ENCODE measurements around the gene TRIM69. TPM values are rescaled to one million over a fixed set of nuclear protein-coding genes. Genes with fewer than 3 reads are reported as not detected.
"Not testable (repeated sequence)": the region's sequence is repeated elsewhere in the genome, so short reads cannot be mapped to it uniquely, and the experiment has no call there.

The TRIM69 gene
- total and polyA plus RNA-seq, 8 donors, result 2.4 to 15.8 (median 4.6) TPM

GRCh38 chr15:44784918-44785274, 48.6 kb downstream of the TRIM69 start:
- DNase-seq, result peak in 1 of 6 donors; percentile 13
- peak in 2 of 4 donors; percentile 0 to 3 for TF ChIP-seq CTCF (IDR thresholded peaks at IDR 0.05)
- peak overlapping the region; percentile 85 to 97 (median 90) for H3K27ac ChIP-seq
- H3K36me3 ChIP-seq; H3K27me3 ChIP-seq; intact Hi-C loops (cut with DNase I); ATAC-seq; H3K4me1 ChIP-seq; FAIRE-seq; H3K9me3 ChIP-seq: not testable (repeated sequence)
- 51 to 58% methylated on average over 5 of the region's 5 CpGs for WGBS, 2 donors
- peak overlapping the region in 2 of 4 donors; percentile 65 to 71 for H3K4me3 ChIP-seq

- WGBS, 2 donors, result 60 to 72% methylated on average over 8 of the region's 8 CpGs
- TF ChIP-seq CTCF (IDR thresholded peaks at IDR 0.05), result no peak
- no peak overlapping the region for H3K27ac ChIP-seq
- DNase-seq (no peak), FAIRE-seq (no peak), ATAC-seq (no peak)
- no peaks in the 10 kb centered on the region for H3K36me3 ChIP-seq
- no peaks in the 10 kb centered on the region for H3K9me3 ChIP-seq
- H3K4me1 ChIP-seq, result peaks cover 0 to 5% (median 0%) of the 10 kb centered on the region in 3 donors
- H3K4me3 ChIP-seq, result no peak overlapping the region
- intact Hi-C loops (cut with DNase I), result no loop called here
- H3K27me3 ChIP-seq, result no peaks in the 10 kb centered on the region
These were observed 52.4 kb downstream of the TRIM69 start for GRCh38 chr15:44788748-44789147.

GRCh38 chr15:44790215-44790614, 53.9 kb downstream of the TRIM69 start:
- Histone ChIP-seq H3K9me3 (no peaks in the 10 kb centered on the region), H3K27me3 (no peaks in the 10 kb centered on the region), H3K4me3 (no peak overlapping the region), H3K36me3 (no peaks in the 10 kb centered on the region), H3K4me1 (no peaks in the 10 kb centered on the region), H3K27ac (no peak overlapping the region)
- ATAC-seq, result no peak
- 39 to 52% methylated on average over 2 of the region's 2 CpGs for WGBS, 2 donors
- DNase-seq, result no peak
- FAIRE-seq, result no peak
- no peak for TF ChIP-seq CTCF (IDR thresholded peaks at IDR 0.05)
- intact Hi-C loops (cut with DNase I), result no loop called here

- Histone ChIP-seq H3K4me1 (no peaks in the 10 kb centered on the region), H3K36me3 (no peaks in the 10 kb centered on the region), H3K27ac (no peak overlapping the region), H3K27me3 (no peaks in the 10 kb centered on the region), H3K9me3 (no peaks in the 10 kb centered on the region), H3K4me3 (no peak overlapping the region)
- FAIRE-seq (no peak), ATAC-seq (no peak), DNase-seq (no peak)
- WGBS, 2 donors, result 92% methylated on average over 3 of the region's 3 CpGs
- no peak for TF ChIP-seq CTCF (IDR thresholded peaks at IDR 0.05)
- intact Hi-C loops (cut with DNase I), result no loop called here
These were observed 54.3 kb downstream of the TRIM69 start for GRCh38 chr15:44790656-44791055.

- 32 to 52% methylated on average over 1 of the region's 1 CpG for WGBS, 2 donors
- Histone ChIP-seq H3K4me3 (no peak overlapping the region), H3K36me3 (no peaks in the 10 kb centered on the region), H3K27ac (no peak overlapping the region), H3K27me3 (no peaks in the 10 kb centered on the region), H3K9me3 (no peaks in the 10 kb centered on the region), H3K4me1 (no peaks in the 10 kb centered on the region)
- DNase-seq (no peak), FAIRE-seq (no peak), ATAC-seq (no peak)
- intact Hi-C loops (cut with DNase I), result no loop called here
- TF ChIP-seq CTCF (IDR thresholded peaks at IDR 0.05), result no peak
These were observed 56.4 kb downstream of the TRIM69 start for GRCh38 chr15:44792715-44793114.

Measured in pancreas (tissue), 10 donors.